ENCODE data around the gene MRPL48. TPM values are rescaled to one million over a fixed set of nuclear protein-coding genes. Genes with fewer than 3 reads are reported as not detected.

The MRPL48 gene
- total RNA-seq, 2 donors from 2014 or later = 44.4 to 49.8 TPM

- intact Hi-C loops (cut with DNase I) = no loop called here
- H3K27ac ChIP-seq = no peak overlapping the region
- H3K36me3 ChIP-seq = no peaks in the 10 kb centered on the region
- no peak for DNase-seq
- H3K9me3 ChIP-seq = no peaks in the 10 kb centered on the region
- TF ChIP-seq CTCF (IDR thresholded peaks at IDR 0.05) = no peak
- H3K9ac ChIP-seq (ENCODE audit: low read depth in 2 of 2, low read length in 2 of 2) = no peak overlapping the region
- no peaks in the 10 kb centered on the region for H3K27me3 ChIP-seq
- no peak overlapping the region for H3K4me3 ChIP-seq
- H3K4me1 ChIP-seq = no peaks in the 10 kb centered on the region
Measured at GRCh38 chr11:73856031-73856567, 68.4 kb downstream of the MRPL48 start.

- H3K27me3 ChIP-seq = no peaks in the 10 kb centered on the region
Measured at GRCh38 chr11:73859671-73860070, 72.0 kb downstream of the MRPL48 start.

GRCh38 chr11:73860202-73860601 is 72.5 kb downstream of the MRPL48 start:
- Histone ChIP-seq H3K27ac (no peak overlapping the region), H3K9ac (ENCODE audit: low read depth in 2 of 2, low read length in 2 of 2) (no peak overlapping the region), H3K4me3 (no peak overlapping the region), H3K4me1 (no peaks in the 10 kb centered on the region), H3K9me3 (no peaks in the 10 kb centered on the region), H3K36me3 (no peaks in the 10 kb centered on the region), H3K27me3 (no peaks in the 10 kb centered on the region)
- intact Hi-C loops (cut with DNase I) = no loop called here
- TF ChIP-seq CTCF (IDR thresholded peaks at IDR 0.05) = no peak
- no peak for DNase-seq

More at GRCh38 chr11:73859671-73860070, 72.0 kb downstream of the MRPL48 start:
- no peak overlapping the region for H3K4me3 ChIP-seq
- no peaks in the 10 kb centered on the region for H3K36me3 ChIP-seq
- no peak for DNase-seq
- no peak for TF ChIP-seq CTCF (IDR thresholded peaks at IDR 0.05)
- H3K4me1 ChIP-seq = no peaks in the 10 kb centered on the region
- intact Hi-C loops (cut with DNase I) = no loop called here
- no peak overlapping the region for H3K27ac ChIP-seq
- no peaks in the 10 kb centered on the region for H3K9me3 ChIP-seq
- H3K9ac ChIP-seq (ENCODE audit: low read depth in 2 of 2, low read length in 2 of 2) = no peak overlapping the region

GRCh38 chr11:73862986-73863385 is 75.3 kb downstream of the MRPL48 start:
- H3K4me1 ChIP-seq = no peaks in the 10 kb centered on the region
- intact Hi-C loops (cut with DNase I) = no loop called here
- H3K9ac ChIP-seq (ENCODE audit: low read depth in 2 of 2, low read length in 2 of 2) = no peak overlapping the region
- H3K36me3 ChIP-seq = no peaks in the 10 kb centered on the region
- H3K27me3 ChIP-seq = no peaks in the 10 kb centered on the region
- H3K9me3 ChIP-seq = no peaks in the 10 kb centered on the region
- TF ChIP-seq CTCF (IDR thresholded peaks at IDR 0.05) = no peak
- no peak overlapping the region for H3K27ac ChIP-seq
- H3K4me3 ChIP-seq = no peak overlapping the region
- no peak for DNase-seq

- TF ChIP-seq CTCF (IDR thresholded peaks at IDR 0.05) = no peak
- no peaks in the 10 kb centered on the region for H3K36me3 ChIP-seq
- H3K9me3 ChIP-seq = no peaks in the 10 kb centered on the region
- no peaks in the 10 kb centered on the region for H3K4me1 ChIP-seq
- no peak overlapping the region for H3K9ac ChIP-seq (ENCODE audit: low read depth in 2 of 2, low read length in 2 of 2)
- intact Hi-C loops (cut with DNase I) = no loop called here
- no peak overlapping the region for H3K27ac ChIP-seq
- no peaks in the 10 kb centered on the region for H3K27me3 ChIP-seq
- H3K4me3 ChIP-seq = no peak overlapping the region
- no peak for DNase-seq
Measured at GRCh38 chr11:73866095-73866579, 78.5 kb downstream of the MRPL48 start.
